ENCODE data around the gene CCND3.

The CCND3 gene

DNA sequence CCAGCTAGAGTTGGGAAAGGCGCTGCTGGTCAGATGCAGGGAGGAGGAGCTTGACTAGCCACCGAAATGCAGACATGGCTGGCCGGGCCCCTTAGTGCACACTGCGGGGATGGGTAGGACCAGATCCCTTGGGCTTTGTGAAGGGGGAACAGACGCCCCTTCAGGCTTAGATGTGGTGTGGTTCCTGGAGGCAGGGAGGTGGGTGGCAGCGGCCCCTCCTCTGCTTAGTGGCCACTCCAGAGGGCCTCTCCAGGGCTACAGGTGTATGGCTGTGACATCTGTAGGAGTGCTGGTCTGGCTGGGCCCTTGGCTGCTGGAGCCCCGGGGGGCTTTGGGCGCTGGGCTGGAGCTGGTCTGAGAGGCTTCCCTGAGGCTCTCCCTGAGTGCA lies 5.9 kb downstream of the CCND3 start:
- Histone ChIP-seq H3K27ac (no peak overlapping the region), H3K27me3 (no peaks in the 10 kb centered on the region)

GRCh38 chr6:41935193-41935574 lies 6.4 kb downstream of the CCND3 start:
- H3K36me3 ChIP-seq, result peaks cover 51 to 78% (median 58%) of the 10 kb centered on the region in 3 donors
- peaks cover 0 to 34% (median 11%) of the 10 kb centered on the region in 4 donors for H3K4me1 ChIP-seq
- DNase-seq, result no peak
- no peak overlapping the region for H3K27ac ChIP-seq
- TF ChIP-seq, protein P1, sequence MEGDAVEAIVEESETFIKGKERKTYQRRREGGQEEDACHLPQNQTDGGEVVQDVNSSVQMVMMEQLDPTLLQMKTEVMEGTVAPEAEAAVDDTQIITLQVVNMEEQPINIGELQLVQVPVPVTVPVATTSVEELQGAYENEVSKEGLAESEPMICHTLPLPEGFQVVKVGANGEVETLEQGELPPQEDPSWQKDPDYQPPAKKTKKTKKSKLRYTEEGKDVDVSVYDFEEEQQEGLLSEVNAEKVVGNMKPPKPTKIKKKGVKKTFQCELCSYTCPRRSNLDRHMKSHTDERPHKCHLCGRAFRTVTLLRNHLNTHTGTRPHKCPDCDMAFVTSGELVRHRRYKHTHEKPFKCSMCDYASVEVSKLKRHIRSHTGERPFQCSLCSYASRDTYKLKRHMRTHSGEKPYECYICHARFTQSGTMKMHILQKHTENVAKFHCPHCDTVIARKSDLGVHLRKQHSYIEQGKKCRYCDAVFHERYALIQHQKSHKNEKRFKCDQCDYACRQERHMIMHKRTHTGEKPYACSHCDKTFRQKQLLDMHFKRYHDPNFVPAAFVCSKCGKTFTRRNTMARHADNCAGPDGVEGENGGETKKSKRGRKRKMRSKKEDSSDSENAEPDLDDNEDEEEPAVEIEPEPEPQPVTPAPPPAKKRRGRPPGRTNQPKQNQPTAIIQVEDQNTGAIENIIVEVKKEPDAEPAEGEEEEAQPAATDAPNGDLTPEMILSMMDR (IDR thresholded peaks at IDR 0.05), result no peak
- intact Hi-C loops (cut with DNase I; ENCODE audit: low total_unique reads), result loop anchor here (10.0 kb wide), 1 partner anchor 290 kb away; no protein-coding TSS in a partner anchor
- no peak overlapping the region for H3K4me3 ChIP-seq
- no peaks in the 10 kb centered on the region for H3K27me3 ChIP-seq
- H3K9me3 ChIP-seq, result no peaks in the 10 kb centered on the region

More for the DNA sequence above, 5.9 kb downstream of the CCND3 start:
- Histone ChIP-seq H3K4me3 (no peak overlapping the region), H3K4me1 (peaks cover 0 to 39% (median 16%) of the 10 kb centered on the region in 4 donors), H3K36me3 (peaks cover 46 to 73% (median 53%) of the 10 kb centered on the region in 3 donors), H3K9me3 (no peaks in the 10 kb centered on the region)
- intact Hi-C loops (cut with DNase I; ENCODE audit: low total_unique reads), result loop anchor here (10.0 kb wide), 1 partner anchor 289 kb away; no protein-coding TSS in a partner anchor
- TF ChIP-seq, protein P1 (IDR thresholded peaks at IDR 0.05), result no peak
- no peak for DNase-seq

DNA sequence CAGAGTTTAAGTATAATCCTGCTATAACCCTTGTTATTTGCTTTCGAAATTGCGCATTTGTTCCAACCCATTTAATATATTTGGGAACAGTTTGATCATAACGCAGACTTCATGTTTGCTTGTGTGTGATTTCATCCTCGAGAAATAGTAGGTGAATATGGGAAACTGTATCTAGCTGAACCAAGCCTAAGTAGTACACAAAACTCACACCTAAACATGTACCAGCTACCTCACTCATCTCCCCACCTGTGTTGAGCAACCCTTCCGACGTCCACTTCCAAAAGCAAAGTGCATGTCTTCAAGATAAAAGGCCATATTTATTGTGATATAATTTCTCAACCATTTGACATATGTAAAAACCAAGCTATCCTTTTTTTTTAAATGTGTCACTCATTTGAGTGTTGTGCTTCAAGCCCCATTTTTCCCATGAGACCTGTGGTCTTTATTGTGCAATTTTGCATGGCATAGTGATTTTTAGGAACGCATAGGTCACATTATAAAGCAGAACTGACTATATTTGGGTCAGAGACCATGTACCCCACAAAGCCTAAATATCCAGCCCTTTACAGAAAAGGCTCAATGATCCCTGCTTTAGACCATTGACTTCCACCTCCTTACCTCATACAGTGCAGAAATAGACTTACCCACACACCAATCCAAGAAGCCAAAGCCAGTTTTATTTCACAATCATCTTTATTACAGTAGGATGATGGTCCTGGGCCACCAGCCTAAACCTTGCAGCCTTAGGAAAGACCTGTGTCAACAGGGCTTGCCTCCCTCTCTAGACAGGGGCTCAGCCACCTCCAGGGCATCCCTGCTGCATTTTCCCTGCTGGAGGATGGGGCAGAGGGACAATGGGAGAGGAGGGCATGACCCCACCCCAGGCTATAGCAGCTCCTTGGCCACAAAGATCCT lies 7.1 kb downstream of the CCND3 start:
- Histone ChIP-seq H3K27me3 (no peaks in the 10 kb centered on the region), H3K4me3 (no peak overlapping the region), H3K9me3 (no peaks in the 10 kb centered on the region), H3K36me3 (peaks cover 56 to 84% (median 64%) of the 10 kb centered on the region in 3 donors), H3K4me1 (peaks cover 0 to 28% (median 5%) of the 10 kb centered on the region in 4 donors), H3K27ac (no peak overlapping the region)
- TF ChIP-seq, protein P1 (IDR thresholded peaks at IDR 0.05), result no peak
- intact Hi-C loops (cut with DNase I; ENCODE audit: low total_unique reads), result loop anchor here (10.0 kb wide), 1 partner anchor 290 kb away; no protein-coding TSS in a partner anchor
- DNase-seq, result no peak

- no peaks in the 10 kb centered on the region for H3K27me3 ChIP-seq
- H3K4me3 ChIP-seq, result no peak overlapping the region
- H3K27ac ChIP-seq, result no peak overlapping the region
- DNase-seq, result no peak
- H3K4me1 ChIP-seq, result peaks cover 0 to 12% (median 0%) of the 10 kb centered on the region in 4 donors
- TF ChIP-seq, protein P1 (IDR thresholded peaks at IDR 0.05), result no peak
- no peaks in the 10 kb centered on the region for H3K9me3 ChIP-seq
- intact Hi-C loops (cut with DNase I; ENCODE audit: low total_unique reads), result loop anchor here (10.0 kb wide), 1 partner anchor 292 kb away; no protein-coding TSS in a partner anchor
- H3K36me3 ChIP-seq, result peaks cover 73 to 100% (median 86%) of the 10 kb centered on the region in 3 donors
These were observed 9.2 kb downstream of the CCND3 start for GRCh38 chr6:41932378-41932777.

DNA sequence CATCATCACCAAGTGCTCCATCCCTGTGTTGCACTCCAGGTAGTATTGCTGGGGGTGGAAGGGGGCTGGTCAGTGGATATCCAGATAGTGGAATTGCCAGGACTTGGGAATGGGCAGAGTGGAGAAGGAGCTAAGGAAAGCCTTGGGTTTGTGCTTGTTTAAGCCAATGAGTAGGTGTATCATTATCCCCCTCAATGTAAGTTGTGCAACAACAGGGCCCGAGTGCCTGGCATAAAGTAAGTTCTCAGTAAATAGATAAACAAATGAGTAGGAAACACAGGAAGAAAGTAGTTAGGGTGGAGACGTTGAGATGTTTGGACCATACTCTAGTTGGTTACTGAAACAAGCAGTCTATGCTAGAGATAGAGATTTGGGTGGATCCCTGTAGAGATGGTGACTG lies 9.8 kb downstream of the CCND3 start:
- no peaks in the 10 kb centered on the region for H3K9me3 ChIP-seq
- H3K36me3 ChIP-seq, result peaks cover 76 to 98% (median 90%) of the 10 kb centered on the region in 3 donors
- no peak for DNase-seq
- intact Hi-C loops (cut with DNase I; ENCODE audit: low total_unique reads), result loop anchor here (10.0 kb wide), 1 partner anchor 293 kb away; no protein-coding TSS in a partner anchor
- TF ChIP-seq, protein P1 (IDR thresholded peaks at IDR 0.05), result no peak
- no peak overlapping the region for H3K27ac ChIP-seq
- no peaks in the 10 kb centered on the region for H3K27me3 ChIP-seq
- no peak overlapping the region for H3K4me3 ChIP-seq
- H3K4me1 ChIP-seq, result peaks cover 0 to 6% (median 0%) of the 10 kb centered on the region in 4 donors
